ENCODE measurements around the gene RBM5. TPM values are rescaled to one million over a fixed set of nuclear protein-coding genes. Genes with fewer than 3 reads are reported as not detected.

RBM5 gene
- total RNA-seq, 2 experiments from 2014 or later = 124 to 129 TPM

- CTCF ChIA-PET = interaction anchor here (1.7 kb wide), 1 partner anchor 26 kb away, joined by 3 read pairs; no protein-coding TSS in a partner anchor
- Mint-ChIP-seq H3K4me3 (no peak overlapping the region), H3K9me3 (no peaks in the 10 kb centered on the region), H3K4me1 (ENCODE audit: low read depth) (no peaks in the 10 kb centered on the region), H3K27ac (no peak overlapping the region), H3K36me3 (ENCODE audit: low read depth) (no peaks in the 10 kb centered on the region), H3K27me3 (ENCODE audit: low read depth) (no peaks in the 10 kb centered on the region)
- intact Hi-C loops (cut with micrococcal nuclease) = no loop called here
- no peak for DNase-seq
These were observed 59.1 kb downstream of the RBM5 start for GRCh38 chr3:50147861-50148260.

GRCh38 chr3:50150404-50150750 is 61.7 kb downstream of the RBM5 start:
- intact Hi-C loops (cut with micrococcal nuclease) = no loop called here
- CTCF ChIA-PET = no interaction called here
- DNase-seq = no peak
- H3K9me3 Mint-ChIP-seq = no peaks in the 10 kb centered on the region
- H3K36me3 Mint-ChIP-seq (ENCODE audit: low read depth) = no peaks in the 10 kb centered on the region
- H3K4me1 Mint-ChIP-seq (ENCODE audit: low read depth) = peaks cover 2% of the 10 kb centered on the region
- H3K4me3 Mint-ChIP-seq = no peak overlapping the region
- H3K27me3 Mint-ChIP-seq (ENCODE audit: low read depth) = peaks cover 10% of the 10 kb centered on the region
- H3K27ac Mint-ChIP-seq = no peak overlapping the region

- CTCF ChIA-PET = no interaction called here
- H3K27ac Mint-ChIP-seq = no peak overlapping the region
- no peak overlapping the region for H3K4me3 Mint-ChIP-seq
These were observed 62.4 kb downstream of the RBM5 start for GRCh38 chr3:50150863-50151686.

GRCh38 chr3:50151728-50152127 is 63.0 kb downstream of the RBM5 start:
- intact Hi-C loops (cut with micrococcal nuclease) = no loop called here
- Mint-ChIP-seq H3K4me1 (ENCODE audit: low read depth) (peaks cover 6% of the 10 kb centered on the region), H3K9me3 (no peaks in the 10 kb centered on the region), H3K27me3 (ENCODE audit: low read depth) (peaks cover 22% of the 10 kb centered on the region), H3K27ac (no peak overlapping the region), H3K36me3 (ENCODE audit: low read depth) (no peaks in the 10 kb centered on the region), H3K4me3 (no peak overlapping the region)
- CTCF ChIA-PET = no interaction called here
- DNase-seq = no peak

More at GRCh38 chr3:50150863-50151686, 62.4 kb downstream of the RBM5 start:
- Mint-ChIP-seq H3K4me1 (ENCODE audit: low read depth) (peaks cover 6% of the 10 kb centered on the region), H3K27me3 (ENCODE audit: low read depth) (peaks cover 15% of the 10 kb centered on the region), H3K36me3 (ENCODE audit: low read depth) (no peaks in the 10 kb centered on the region), H3K9me3 (no peaks in the 10 kb centered on the region)
- no peak for DNase-seq
- intact Hi-C loops (cut with micrococcal nuclease) = no loop called here

- Mint-ChIP-seq H3K27ac (no peak overlapping the region), H3K36me3 (ENCODE audit: low read depth) (no peaks in the 10 kb centered on the region), H3K9me3 (no peaks in the 10 kb centered on the region), H3K4me1 (ENCODE audit: low read depth) (peaks cover 6% of the 10 kb centered on the region), H3K4me3 (peak overlapping the region; percentile 65), H3K27me3 (ENCODE audit: low read depth) (peaks cover 26% of the 10 kb centered on the region)
- no peak for DNase-seq
- intact Hi-C loops (cut with micrococcal nuclease) = loop anchor here (2.0 kb wide), 1 partner anchor 39 kb away; no protein-coding TSS in a partner anchor
- CTCF ChIA-PET = interaction anchor here (1.7 kb wide), 1 partner anchor 39 kb away, joined by 4 read pairs; no protein-coding TSS in a partner anchor
These were observed 65.2 kb downstream of the RBM5 start for GRCh38 chr3:50153782-50154475.

- H3K4me3 Mint-ChIP-seq = peak overlapping the region; percentile 65
- intact Hi-C loops (cut with micrococcal nuclease) = loop anchor here (2.0 kb wide), 1 partner anchor 38 kb away; no protein-coding TSS in a partner anchor
- peaks cover 6% of the 10 kb centered on the region for H3K4me1 Mint-ChIP-seq (ENCODE audit: low read depth)
- no peak overlapping the region for H3K27ac Mint-ChIP-seq
- no peaks in the 10 kb centered on the region for H3K36me3 Mint-ChIP-seq (ENCODE audit: low read depth)
- CTCF ChIA-PET = no interaction called here
- DNase-seq = no peak
- no peaks in the 10 kb centered on the region for H3K9me3 Mint-ChIP-seq
- H3K27me3 Mint-ChIP-seq (ENCODE audit: low read depth) = peaks cover 26% of the 10 kb centered on the region
These were observed 65.7 kb downstream of the RBM5 start for GRCh38 chr3:50154476-50154839.

GRCh38 chr3:50154840-50155490 is 66.2 kb downstream of the RBM5 start, which contains the start of gene SEMA3F:
Gene SEMA3F (plus strand): TSS chr3:50155324. CDS start chr3:50159623, 4,299 bp downstream.
- H3K4me3 Mint-ChIP-seq = peak within 1 kb of the TSS; percentile 65
- peaks cover 6% of the 10 kb centered on the region for H3K4me1 Mint-ChIP-seq (ENCODE audit: low read depth)
- H3K9me3 Mint-ChIP-seq = no peaks in the 10 kb centered on the region
- intact Hi-C loops (cut with micrococcal nuclease) = loop anchor here (1.0 to 2.0 kb wide), 2 partner anchors 34 to 38 kb away; no protein-coding TSS in a partner anchor
- peak; percentile 50 for DNase-seq
- CTCF ChIA-PET = no interaction called here
- no peak within 1 kb of the TSS for H3K27ac Mint-ChIP-seq
- H3K36me3 Mint-ChIP-seq (ENCODE audit: low read depth) = no peaks in the 10 kb centered on the region
- peaks cover 26% of the 10 kb centered on the region for H3K27me3 Mint-ChIP-seq (ENCODE audit: low read depth)

GRCh38 chr3:50155491-50155878 is 66.8 kb downstream of the RBM5 start:
- CTCF ChIA-PET = no interaction called here
- Mint-ChIP-seq H3K36me3 (ENCODE audit: low read depth) (no peaks in the 10 kb centered on the region), H3K4me3 (peak overlapping the region; percentile 54), H3K27ac (no peak overlapping the region), H3K9me3 (no peaks in the 10 kb centered on the region), H3K4me1 (ENCODE audit: low read depth) (peaks cover 6% of the 10 kb centered on the region), H3K27me3 (ENCODE audit: low read depth) (peaks cover 26% of the 10 kb centered on the region)
- intact Hi-C loops (cut with micrococcal nuclease) = loop anchor here (1.0 to 2.0 kb wide), 2 partner anchors 34 to 37 kb away; no protein-coding TSS in a partner anchor
- no peak for DNase-seq

GRCh38 chr3:50155891-50156290 is 67.2 kb downstream of the RBM5 start:
- CTCF ChIA-PET = interaction anchor here (1.5 kb wide), 1 partner anchor 35 kb away, joined by 4 read pairs; no protein-coding TSS in a partner anchor
- no peak for DNase-seq
- intact Hi-C loops (cut with micrococcal nuclease) = loop anchor here (1.0 to 2.0 kb wide), 2 partner anchors 35 to 37 kb away; no protein-coding TSS in a partner anchor
- H3K27me3 Mint-ChIP-seq (ENCODE audit: low read depth) = peaks cover 26% of the 10 kb centered on the region
- H3K36me3 Mint-ChIP-seq (ENCODE audit: low read depth) = no peaks in the 10 kb centered on the region
- no peak overlapping the region for H3K27ac Mint-ChIP-seq
- peak overlapping the region; percentile 54 for H3K4me3 Mint-ChIP-seq
- no peaks in the 10 kb centered on the region for H3K9me3 Mint-ChIP-seq
- peaks cover 6% of the 10 kb centered on the region for H3K4me1 Mint-ChIP-seq (ENCODE audit: low read depth)

- CTCF ChIA-PET = interaction anchor here (0.6 to 1.5 kb wide), 2 partner anchors 36 to 683 kb away, joined by 3 to 4 read pairs; no protein-coding TSS in a partner anchor
- Mint-ChIP-seq H3K27ac (no peak overlapping the region), H3K4me3 (no peak overlapping the region)
These were observed 68.1 kb downstream of the RBM5 start for GRCh38 chr3:50156549-50157493.

GRCh38 chr3:50157827-50158529 is 69.3 kb downstream of the RBM5 start:
- Mint-ChIP-seq H3K36me3 (ENCODE audit: low read depth) (no peaks in the 10 kb centered on the region), H3K27ac (no peak overlapping the region), H3K9me3 (no peaks in the 10 kb centered on the region), H3K27me3 (ENCODE audit: low read depth) (peaks cover 26% of the 10 kb centered on the region), H3K4me3 (no peak overlapping the region), H3K4me1 (ENCODE audit: low read depth) (peaks cover 6% of the 10 kb centered on the region)
- CTCF ChIA-PET = interaction anchor here (0.5 to 1.2 kb wide), 3 partner anchors 33 to 684 kb away, joined by 3 to 6 read pairs (median 3); partner anchors contain the start of gene GNAT1
- intact Hi-C loops (cut with micrococcal nuclease) = no loop called here
- no peak for DNase-seq

More at GRCh38 chr3:50156549-50157493, 68.1 kb downstream of the RBM5 start:
- Mint-ChIP-seq H3K36me3 (ENCODE audit: low read depth) (no peaks in the 10 kb centered on the region), H3K4me1 (ENCODE audit: low read depth) (peaks cover 6% of the 10 kb centered on the region), H3K27me3 (ENCODE audit: low read depth) (peaks cover 26% of the 10 kb centered on the region), H3K9me3 (no peaks in the 10 kb centered on the region)
- DNase-seq = no peak
- intact Hi-C loops (cut with micrococcal nuclease) = no loop called here
